BJ (cell line): ENCODE data around the gene RIC8B. TPM values are rescaled to one million over a fixed set of nuclear protein-coding genes. Genes with fewer than 3 reads are reported as not detected.

ENCODE experiments used
- CTCF ChIA-PET: fragments of 350-600 bp; formaldehyde crosslinking; extraction: SDS; loops from one replicate; lab custom pipeline; 2021; ENCODE audit warnings: antibody characterized with exemption, inconsistent platforms; lab: Yijun Ruan, JAX
- POLR2A ChIA-PET: fragments of 300-600 bp; sonication (Branson Sonifier 250); formaldehyde crosslinking; extraction: SDS; loops from one replicate; lab custom pipeline; 2021; ENCODE audit warnings: antibody characterized with exemption; lab: Charles Lee
- DNase-seq: peaks from one replicate; pipeline ENCODE4 v3.0.0-alpha.2; 2011; ENCODE audit warnings: low read depth
- H3K27me3 ChIP-seq: 2 replicates; pipeline ENCODE4 v1.6.0; 2011; ENCODE audit warnings: low read length; ENCODE audit not compliant: control insufficient read depth, insufficient read depth
- H3K36me3 ChIP-seq: 2 replicates; pipeline ENCODE4 v1.5.1; 2011; ENCODE audit warnings: low read length; ENCODE audit not compliant: control insufficient read depth, insufficient read depth
- H3K4me3 ChIP-seq: 2 replicates; pipeline ENCODE4 v1.5.1; 2011; ENCODE audit warnings: low read depth, mild to moderate bottlenecking, control low read depth, low read length
- polyA plus RNA-seq: library from polyadenylated mRNA; depleted of rRNA; stranded (reverse); fragments of >200 nt; gene quantifications from 2 replicates; pipeline ENCODE4 v1.2.3, GENCODE V29; 2011
- TF ChIP-seq, protein P1 (sequence below): IDR thresholded peaks from 2 replicates; pipeline ENCODE4 v1.5.1; 2011; ENCODE audit warnings: low read depth, mild to moderate bottlenecking, control low read depth, inconsistent platforms, low read length, moderate library complexity; ENCODE audit not compliant: insufficient read depth

RIC8B gene
- polyA plus RNA-seq, 1 experiment, result 5.6 TPM

DNA sequence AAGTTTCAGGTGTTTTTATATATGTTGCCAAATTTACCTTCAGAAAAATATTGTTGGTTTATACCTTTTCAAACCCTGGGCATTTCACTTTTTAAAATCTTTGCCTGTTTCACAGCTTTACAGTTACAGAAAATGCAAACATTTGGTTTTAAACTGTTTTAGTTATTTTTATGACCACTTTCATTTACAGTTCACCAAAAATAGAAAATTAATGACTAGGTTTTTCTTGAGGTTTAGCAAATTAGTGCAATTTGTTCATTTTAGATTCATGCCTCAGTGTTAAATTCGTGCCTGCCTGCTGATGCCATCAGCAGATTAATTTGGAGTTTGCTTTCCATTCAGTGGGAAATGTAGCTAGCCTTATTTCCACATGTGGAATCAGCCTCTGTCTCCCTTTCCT lies 45.5 kb downstream of the RIC8B start:
- no peaks in the 10 kb centered on the region for H3K27me3 ChIP-seq
- no peak for DNase-seq
- TF ChIP-seq, protein P1, sequence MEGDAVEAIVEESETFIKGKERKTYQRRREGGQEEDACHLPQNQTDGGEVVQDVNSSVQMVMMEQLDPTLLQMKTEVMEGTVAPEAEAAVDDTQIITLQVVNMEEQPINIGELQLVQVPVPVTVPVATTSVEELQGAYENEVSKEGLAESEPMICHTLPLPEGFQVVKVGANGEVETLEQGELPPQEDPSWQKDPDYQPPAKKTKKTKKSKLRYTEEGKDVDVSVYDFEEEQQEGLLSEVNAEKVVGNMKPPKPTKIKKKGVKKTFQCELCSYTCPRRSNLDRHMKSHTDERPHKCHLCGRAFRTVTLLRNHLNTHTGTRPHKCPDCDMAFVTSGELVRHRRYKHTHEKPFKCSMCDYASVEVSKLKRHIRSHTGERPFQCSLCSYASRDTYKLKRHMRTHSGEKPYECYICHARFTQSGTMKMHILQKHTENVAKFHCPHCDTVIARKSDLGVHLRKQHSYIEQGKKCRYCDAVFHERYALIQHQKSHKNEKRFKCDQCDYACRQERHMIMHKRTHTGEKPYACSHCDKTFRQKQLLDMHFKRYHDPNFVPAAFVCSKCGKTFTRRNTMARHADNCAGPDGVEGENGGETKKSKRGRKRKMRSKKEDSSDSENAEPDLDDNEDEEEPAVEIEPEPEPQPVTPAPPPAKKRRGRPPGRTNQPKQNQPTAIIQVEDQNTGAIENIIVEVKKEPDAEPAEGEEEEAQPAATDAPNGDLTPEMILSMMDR, result no peak
- ChIA-PET POLR2A (no interaction called here), CTCF (no interaction called here)
- H3K4me3 ChIP-seq, result no peak overlapping the region
- H3K36me3 ChIP-seq, result 0 out of 2 replicates have a peak, but pooled peaks cover 1% of the 10 kb centered on the region

DNA sequence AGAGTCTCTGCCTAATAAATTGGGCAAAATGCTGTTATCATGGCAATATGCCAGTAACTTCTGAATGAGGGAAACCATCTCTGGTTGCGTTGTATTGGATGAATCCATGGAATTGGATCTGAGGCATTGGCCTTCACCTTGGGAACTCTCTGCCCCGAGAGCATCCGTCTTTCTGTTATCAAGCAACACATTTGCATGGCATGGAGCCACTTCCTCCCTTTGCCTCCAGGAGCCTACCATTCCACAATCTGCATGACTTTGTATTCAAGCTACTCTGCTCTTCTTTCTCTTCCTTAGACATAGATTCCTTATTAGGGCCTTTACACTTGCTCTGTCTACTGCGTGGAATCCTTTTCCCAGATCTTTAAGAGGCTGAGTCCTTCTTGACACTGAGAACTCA lies 57.2 kb downstream of the RIC8B start:
- Histone ChIP-seq H3K36me3 (no peaks in the 10 kb centered on the region), H3K27me3 (no peaks in the 10 kb centered on the region), H3K4me3 (no peak overlapping the region)
- DNase-seq, result no peak
- TF ChIP-seq, protein P1, result no peak
- ChIA-PET CTCF (interaction anchor here (2.4 kb wide), 1 partner anchor 10 kb away, joined by 8 read pairs; no protein-coding TSS in a partner anchor), POLR2A (no interaction called here)

DNA sequence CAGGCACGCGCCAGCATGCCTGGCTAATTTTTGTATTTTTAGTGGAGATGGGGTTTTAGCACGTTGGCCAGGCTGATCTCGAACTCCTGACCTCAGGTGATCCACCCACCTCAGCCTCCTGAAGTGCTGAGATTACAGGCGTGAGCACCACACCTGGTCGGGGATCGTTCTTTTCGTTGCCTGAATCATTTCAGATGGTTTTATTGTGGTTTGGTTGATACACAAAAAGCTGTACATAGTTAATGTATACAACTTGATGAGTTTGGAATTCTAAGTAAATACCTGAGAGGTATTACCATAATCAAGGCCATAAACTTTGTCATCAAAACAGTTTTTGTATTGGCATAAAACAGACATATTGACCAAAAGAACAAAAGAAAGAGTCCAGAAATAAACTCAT lies 63.3 kb downstream of the RIC8B start:
- CTCF ChIA-PET, result interaction anchor here (0.7 kb wide), 1 partner anchor 477 kb away, joined by 3 read pairs; no protein-coding TSS in a partner anchor
- Histone ChIP-seq H3K27me3 (no peaks in the 10 kb centered on the region), H3K36me3 (no peaks in the 10 kb centered on the region), H3K4me3 (no peak overlapping the region)
- TF ChIP-seq, protein P1, result no peak
- DNase-seq, result no peak
- POLR2A ChIA-PET, result no interaction called here

DNA sequence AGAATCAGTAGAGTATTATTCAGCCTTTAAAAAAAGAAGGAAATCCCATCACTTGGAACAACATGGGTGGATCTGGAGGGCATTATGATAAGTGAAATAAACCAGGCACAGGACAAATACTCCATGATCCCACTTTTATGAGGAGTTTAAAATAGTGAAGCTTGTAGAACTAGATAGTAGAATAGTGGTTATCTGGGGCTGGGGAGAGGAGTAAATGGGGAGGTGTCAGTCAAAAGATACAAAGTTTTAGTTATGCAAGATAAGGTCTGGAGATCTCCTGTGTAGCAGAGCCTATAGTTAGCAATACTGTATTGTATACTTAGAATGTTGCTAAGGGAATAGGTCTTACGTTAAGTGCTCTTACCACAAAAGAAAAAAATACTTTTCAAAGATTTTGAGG lies 64.9 kb downstream of the RIC8B start:
- POLR2A ChIA-PET, result no interaction called here
- Histone ChIP-seq H3K4me3 (no peak overlapping the region), H3K36me3 (no peaks in the 10 kb centered on the region; the same call in 1 of the 2 replicates), H3K27me3 (no peaks in the 10 kb centered on the region)
- no peak for DNase-seq
- CTCF ChIA-PET, result interaction anchor here (1.0 kb wide), 1 partner anchor 80 kb away, joined by 3 read pairs; no protein-coding TSS in a partner anchor
- TF ChIP-seq, protein P1, result no peak

DNA sequence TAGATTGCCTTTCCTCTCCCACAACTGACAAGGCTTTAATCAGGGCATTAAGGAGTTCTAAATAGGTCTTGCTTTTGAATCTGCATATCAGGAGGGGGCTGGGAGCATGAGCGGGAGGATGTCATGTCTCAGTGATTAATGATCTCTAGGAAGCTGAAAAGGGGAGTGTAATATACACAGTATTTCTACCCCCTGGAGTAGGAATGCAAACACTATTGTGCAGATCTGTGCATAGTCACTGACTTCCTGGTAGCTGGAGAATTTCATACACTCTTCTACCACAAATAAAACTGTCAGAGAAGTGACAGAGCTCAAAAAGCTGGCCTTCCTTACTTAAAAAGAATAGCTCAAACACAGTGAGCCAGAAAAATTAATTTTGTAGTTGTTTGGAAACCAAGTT lies 65.8 kb downstream of the RIC8B start:
- ChIA-PET POLR2A (no interaction called here), CTCF (interaction anchor here (1.0 to 1.8 kb wide), 3 partner anchors 79 to 456 kb away, joined by 3 to 6 read pairs (median 5); no protein-coding TSS in a partner anchor)
- Histone ChIP-seq H3K36me3 (peaks cover 1% of the 10 kb centered on the region; the same call in 1 of the 2 replicates), H3K27me3 (no peaks in the 10 kb centered on the region), H3K4me3 (no peak overlapping the region)
- DNase-seq, result no peak
- TF ChIP-seq, protein P1, result no peak
